Gastroesophageal sphincter (tissue), 4 donors: Measurements from ENCODE around the gene HIVEP2. TPM values are rescaled to one million over a fixed set of nuclear protein-coding genes. Genes with fewer than 3 reads are reported as not detected.

ENCODE experiments used
- ATAC-seq: fragments of 150-250 bp; one replicate; pipeline ENCODE4 v1.9.1; 2016; ENCODE audit warnings: mild to moderate bottlenecking, moderate library complexity
- H3K27ac ChIP-seq, 4 donors: fragments of 200-600 bp; sonication (generic) in 3 of 4; 1 replicate in 3 of 4; 2 replicates in 1 of 4; pipeline ENCODE4 v1.5.1; 2016 to 2019
- H3K27me3 ChIP-seq: fragments of 200-600 bp; sonication (generic); one replicate; pipeline ENCODE4 v1.5.1; 2019
- H3K36me3 ChIP-seq, 2 donors: fragments of 200-600 bp; sonication (generic); one replicate each; pipeline ENCODE4 v1.5.1; 2019; ENCODE audit warnings: control low read depth in 1 of 2
- H3K4me1 ChIP-seq, 3 donors: fragments of 200-600 bp; sonication (generic); 1 replicate in 2 of 3; 2 replicates in 1 of 3; pipeline ENCODE4 v1.5.1; 2016 to 2019; ENCODE audit warnings: control low read depth in 2 of 3
- H3K4me3 ChIP-seq, 2 donors: fragments of 200-600 bp; sonication (generic); one replicate each; pipeline ENCODE4 v1.5.1; 2019; ENCODE audit warnings: mild to moderate bottlenecking in 1 of 2, moderate library complexity in 1 of 2
- H3K9me3 ChIP-seq, 3 donors: fragments of 200-600 bp; sonication (generic); one replicate each; pipeline ENCODE4 v1.5.1; 2017 to 2019; ENCODE audit warnings: control low read depth in 2 of 3
- EP300 ChIP-seq: sonication (generic); formaldehyde crosslinking; IDR thresholded peaks from one replicate; pipeline ENCODE4 v1.6.1; 2017; ENCODE audit warnings: antibody characterized with exemption, mild to moderate bottlenecking
- POLR2A ChIP-seq, 2 donors: fragments of 450-650 bp; IDR thresholded peaks; one replicate each; pipeline ENCODE4 v1.6.1; 2017; ENCODE audit warnings: antibody characterized with exemption in 2 of 2, mild to moderate bottlenecking in 2 of 2, moderate library complexity in 1 of 2
- POLR2AphosphoS5 ChIP-seq: sonication (generic); formaldehyde crosslinking; IDR thresholded peaks from one replicate; pipeline ENCODE4 v1.6.1; 2017; ENCODE audit warnings: antibody characterized with exemption
- WGBS, 2 donors: methylation state at CpG; one replicate each; pipeline ENCODE4 v1.1.5; 2018; ENCODE audit warnings: low coverage in 1 of 2; 5-methylcytosine and 5-hydroxymethylcytosine counted together
- total RNA-seq, 4 donors: library from RNA; depleted of rRNA; stranded (reverse); fragments of >200 nt; gene quantifications; one replicate each; pipeline ENCODE4 v1.1.0, GENCODE V29; 2016
- TF ChIP-seq, protein P1 (sequence below), 4 experiments: fragments of 200-600 bp in 2 of 4; fragments of 450-650 bp in 2 of 4; sonication (generic) in 1 of 4; IDR thresholded peaks; one replicate each; pipeline ENCODE4 v1.5.1; 2017 to 2019; ENCODE audit warnings: antibody characterized with exemption in 4 of 4, mild to moderate bottlenecking in 2 of 4, moderate library complexity in 2 of 4

HIVEP2 gene
- total RNA-seq, 4 donors from 2014 or later: 17.1 to 28.1 (median 24.9) TPM

DNA sequence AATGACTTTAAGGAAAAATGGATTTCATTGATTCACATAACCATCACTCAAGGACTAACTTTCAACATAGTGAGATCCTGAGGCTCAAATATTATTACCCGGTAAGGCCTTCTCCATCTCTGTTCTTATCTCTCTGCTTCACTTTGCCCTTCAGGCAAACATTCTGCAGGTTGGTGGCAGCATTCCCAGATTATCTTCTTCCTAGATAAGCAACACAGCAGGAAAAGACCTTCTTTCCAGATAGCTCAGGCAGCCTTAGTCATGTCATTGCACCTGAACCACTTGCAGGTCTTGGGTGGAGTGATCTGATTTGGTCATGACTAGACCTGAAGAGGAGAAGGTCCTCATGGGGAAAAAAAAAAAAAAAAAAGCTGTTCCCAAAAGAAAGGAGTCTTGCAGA, 5.3 kb upstream of the HIVEP2 start:
- no peaks in the 10 kb centered on the region for H3K36me3 ChIP-seq
- H3K9me3 ChIP-seq: no peaks in the 10 kb centered on the region
- peaks cover 0 to 8% (median 0%) of the 10 kb centered on the region in 3 donors for H3K4me1 ChIP-seq
- H3K4me3 ChIP-seq: no peak overlapping the region
- no peak overlapping the region for H3K27ac ChIP-seq
- TF ChIP-seq POLR2AphosphoS5 (no peak), POLR2A (IDR thresholded peaks at IDR 0.05) (no peak), EP300 (no peak)
- TF ChIP-seq, protein P1, sequence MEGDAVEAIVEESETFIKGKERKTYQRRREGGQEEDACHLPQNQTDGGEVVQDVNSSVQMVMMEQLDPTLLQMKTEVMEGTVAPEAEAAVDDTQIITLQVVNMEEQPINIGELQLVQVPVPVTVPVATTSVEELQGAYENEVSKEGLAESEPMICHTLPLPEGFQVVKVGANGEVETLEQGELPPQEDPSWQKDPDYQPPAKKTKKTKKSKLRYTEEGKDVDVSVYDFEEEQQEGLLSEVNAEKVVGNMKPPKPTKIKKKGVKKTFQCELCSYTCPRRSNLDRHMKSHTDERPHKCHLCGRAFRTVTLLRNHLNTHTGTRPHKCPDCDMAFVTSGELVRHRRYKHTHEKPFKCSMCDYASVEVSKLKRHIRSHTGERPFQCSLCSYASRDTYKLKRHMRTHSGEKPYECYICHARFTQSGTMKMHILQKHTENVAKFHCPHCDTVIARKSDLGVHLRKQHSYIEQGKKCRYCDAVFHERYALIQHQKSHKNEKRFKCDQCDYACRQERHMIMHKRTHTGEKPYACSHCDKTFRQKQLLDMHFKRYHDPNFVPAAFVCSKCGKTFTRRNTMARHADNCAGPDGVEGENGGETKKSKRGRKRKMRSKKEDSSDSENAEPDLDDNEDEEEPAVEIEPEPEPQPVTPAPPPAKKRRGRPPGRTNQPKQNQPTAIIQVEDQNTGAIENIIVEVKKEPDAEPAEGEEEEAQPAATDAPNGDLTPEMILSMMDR (IDR thresholded peaks at IDR 0.05): no peak
- H3K27me3 ChIP-seq: no peaks in the 10 kb centered on the region
- WGBS, 2 donors: 78 to 80% methylated on average over 1 of the region's 1 CpG
- no peak for ATAC-seq

- 25 to 34% methylated on average over 11 of the region's 12 CpGs for WGBS, 2 donors
Observed at GRCh38 chr6:142947714-142948480, 2.9 kb upstream of the HIVEP2 start.

GRCh38 chr6:142946924-142947713, 2.1 kb upstream of the HIVEP2 start:
- WGBS, 2 donors: 0% methylated on average over 1 of the region's 77 CpGs; no CpG with 5 or more reads in 1 of the 2 donors
- Histone ChIP-seq H3K36me3 (no peaks in the 10 kb centered on the region), H3K27me3 (no peaks in the 10 kb centered on the region), H3K4me3 (peak overlapping the region; percentile 82 to 95), H3K4me1 (peaks cover 0 to 29% (median 9%) of the 10 kb centered on the region in 3 donors), H3K9me3 (no peaks in the 10 kb centered on the region), H3K27ac (peak overlapping the region; percentile 94 to 99 (median 98))
- ATAC-seq: peak; percentile 35
- peak; percentile 85 to 87 for TF ChIP-seq POLR2A (IDR thresholded peaks at IDR 0.05)
- no peak for TF ChIP-seq EP300
- TF ChIP-seq, protein P1 (IDR thresholded peaks at IDR 0.05): peak in 1 of 4 experiments; percentile 8
- peak; percentile 51 for TF ChIP-seq POLR2AphosphoS5

More at GRCh38 chr6:142947714-142948480, 2.9 kb upstream of the HIVEP2 start:
- Histone ChIP-seq H3K4me1 (peaks cover 0 to 21% (median 9%) of the 10 kb centered on the region in 3 donors), H3K4me3 (peak overlapping the region; percentile 82 to 95), H3K36me3 (no peaks in the 10 kb centered on the region), H3K27ac (peak overlapping the region; percentile 94 to 99 (median 98)), H3K27me3 (no peaks in the 10 kb centered on the region), H3K9me3 (no peaks in the 10 kb centered on the region)
- no peak for TF ChIP-seq EP300
- no peak for TF ChIP-seq POLR2A (IDR thresholded peaks at IDR 0.05)
- TF ChIP-seq POLR2AphosphoS5: no peak
- TF ChIP-seq, protein P1 (IDR thresholded peaks at IDR 0.05): no peak
- ATAC-seq: no peak

DNA sequence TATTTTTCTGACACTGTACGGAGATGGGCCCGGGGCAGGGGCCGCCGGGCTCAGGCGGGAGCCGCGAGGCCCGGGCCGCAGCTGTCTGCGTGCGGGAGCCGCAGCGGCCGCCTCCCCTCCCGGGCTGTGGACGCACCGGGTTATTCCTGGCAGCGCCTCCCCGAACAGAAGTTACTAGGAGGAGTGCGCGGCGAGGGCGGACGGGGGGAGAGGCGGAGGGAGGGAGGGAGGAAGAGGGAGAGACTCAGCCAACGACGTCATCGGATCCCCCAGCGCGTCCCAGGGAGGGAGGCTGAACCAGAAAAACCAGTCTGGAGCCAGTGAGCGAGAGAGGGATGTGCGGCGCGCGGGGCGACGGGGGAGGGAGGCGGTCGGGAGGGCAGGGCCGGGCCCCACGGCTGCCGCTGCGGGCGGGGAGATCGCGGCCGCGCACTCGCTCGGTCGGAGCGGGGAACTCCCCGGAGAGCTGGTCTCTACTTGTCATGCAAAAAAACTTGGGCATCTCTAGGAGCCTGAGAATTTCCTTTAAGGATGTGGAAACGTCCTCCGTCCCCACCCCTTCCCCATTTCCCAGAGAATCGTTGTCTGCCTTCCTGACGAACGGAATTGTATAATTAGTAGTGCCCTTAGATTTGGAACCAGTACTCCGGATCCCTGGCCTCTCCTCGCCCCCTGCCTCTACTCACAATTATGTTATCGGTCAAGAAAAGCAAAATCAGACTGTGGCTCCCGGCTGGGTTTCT, 1.4 kb upstream of the HIVEP2 start:
- ATAC-seq: peak; percentile 89
- 0 to 1% methylated on average over 4 to 14 of the region's 62 CpGs for WGBS, 2 donors

More for the DNA sequence above, 1.4 kb upstream of the HIVEP2 start:
- H3K27ac ChIP-seq: peak overlapping the region; percentile 98 to 99 (median 98)
- H3K4me3 ChIP-seq: peak overlapping the region; percentile 82 to 95
- no peaks in the 10 kb centered on the region for H3K9me3 ChIP-seq
- TF ChIP-seq POLR2A (IDR thresholded peaks at IDR 0.05) (peak; percentile 90 to 92), POLR2AphosphoS5 (peak; percentile 96)
- TF ChIP-seq, protein P1 (IDR thresholded peaks at IDR 0.05): no peak
- H3K36me3 ChIP-seq: no peaks in the 10 kb centered on the region
- peaks cover 0 to 30% (median 9%) of the 10 kb centered on the region in 3 donors for H3K4me1 ChIP-seq
- H3K27me3 ChIP-seq: no peaks in the 10 kb centered on the region
